MV-4-11 (cell line): Measurements from ENCODE around the gene RFC1.
"Not testable (repeated sequence)": the region's sequence is repeated elsewhere in the genome, so short reads cannot be mapped to it uniquely, and the experiment has no call there.

Experiments used
- DNase-seq: peaks from one replicate; lab custom pipeline; 2025; lab: John Stamatoyannopoulos, UW

RFC1 gene

DNA sequence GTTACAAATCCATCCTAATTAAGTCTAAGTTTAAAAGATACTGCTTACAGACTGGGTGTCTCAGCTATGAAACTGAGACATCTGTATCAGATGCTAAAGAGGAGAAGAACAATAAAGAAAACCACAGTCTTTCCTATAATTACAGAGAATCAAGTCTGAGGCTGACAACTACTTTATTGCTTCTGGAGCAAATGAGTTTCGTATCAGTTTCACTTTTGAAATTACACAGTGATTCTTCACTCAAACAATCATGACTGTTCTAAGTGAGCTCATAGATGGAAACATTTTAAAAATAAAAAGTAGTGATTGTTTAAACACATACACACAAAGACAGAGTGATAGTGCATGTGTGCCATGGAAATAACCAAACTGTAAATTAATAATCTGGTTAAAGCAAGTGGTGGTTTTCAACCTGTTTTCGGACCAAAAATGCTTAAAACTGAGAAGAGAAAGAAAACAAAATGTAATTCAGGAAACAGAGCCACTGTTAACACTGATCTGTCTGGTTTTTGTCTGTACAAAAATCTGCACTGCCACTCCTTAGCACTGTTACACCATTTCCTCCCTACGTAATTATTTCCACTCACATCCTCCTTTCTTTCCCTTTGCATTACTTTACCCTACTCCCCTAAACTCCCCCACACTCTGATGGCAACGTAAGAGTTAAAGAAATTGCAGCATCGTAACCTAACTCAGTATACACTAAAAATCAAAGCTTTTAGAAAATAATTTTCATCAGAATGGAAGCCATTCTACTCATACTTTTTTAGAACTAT, 12.5 kb downstream of the RFC1 start:
- DNase-seq, result peak; percentile 65

GRCh38 chr4:39353149-39353477, 13.0 kb downstream of the RFC1 start:
- DNase-seq, result not testable (repeated sequence)

DNA sequence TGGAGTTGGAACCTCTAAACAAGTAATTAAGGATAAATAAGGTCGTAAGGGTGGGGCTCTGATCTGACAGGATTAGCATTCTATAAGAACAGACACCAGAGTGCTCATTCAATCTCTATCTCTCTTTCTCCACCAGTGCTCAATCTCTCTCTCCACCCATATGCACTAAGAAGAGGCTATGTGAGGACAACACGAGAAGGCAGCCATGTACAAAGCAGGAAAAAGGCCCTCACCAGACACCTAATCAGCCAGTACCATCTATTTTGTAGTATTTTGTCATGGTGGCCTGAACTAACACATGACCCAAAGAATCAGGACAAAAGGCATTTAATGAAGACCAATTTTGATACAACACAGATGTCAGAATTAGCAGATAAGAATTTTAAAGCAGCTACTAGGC, 16.8 kb downstream of the RFC1 start:
- DNase-seq, result no peak

DNA sequence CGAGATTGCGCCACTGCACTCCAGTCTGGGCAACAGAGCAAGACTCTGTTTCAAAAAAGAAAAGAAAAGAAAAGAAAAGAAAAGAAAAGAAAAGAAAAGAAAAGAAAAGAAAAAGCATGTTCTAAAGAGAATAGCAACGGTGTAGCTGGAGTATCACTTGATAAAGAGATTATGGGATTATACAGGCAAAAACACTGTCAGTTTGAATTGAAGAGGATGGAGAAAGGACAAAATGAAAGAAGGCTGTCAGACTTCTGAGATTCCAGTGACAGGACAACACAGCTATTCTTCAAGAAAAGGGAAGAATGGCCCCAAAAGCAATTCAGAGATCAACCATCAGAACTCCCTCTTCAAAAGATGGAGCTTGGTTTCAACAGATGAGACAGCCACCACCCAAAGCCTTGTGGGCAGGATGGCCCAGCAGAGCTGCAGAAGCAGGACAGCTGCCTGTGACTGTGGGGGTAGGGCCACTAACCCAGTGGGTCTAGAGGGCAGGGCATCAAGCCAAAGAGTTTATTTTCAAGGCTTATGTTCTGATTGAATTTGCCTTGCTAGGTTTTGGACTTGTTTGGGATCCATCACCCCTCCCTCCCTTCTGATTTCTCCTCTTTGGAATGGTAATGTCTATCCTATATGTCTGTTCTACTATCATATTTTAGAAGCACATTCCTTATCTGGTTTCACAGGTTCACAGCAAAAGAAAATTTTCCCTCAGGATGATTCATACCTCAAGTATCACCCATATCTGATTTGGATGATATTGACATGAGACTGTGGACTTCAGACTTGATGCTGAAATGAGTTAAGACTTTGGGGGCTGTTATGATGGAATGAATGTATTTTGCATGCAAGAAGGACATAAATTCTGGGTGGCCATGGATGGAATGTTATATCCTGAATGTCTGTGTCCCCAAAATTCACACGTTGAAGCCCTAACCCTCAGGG, 17.5 kb downstream of the RFC1 start:
- DNase-seq, result no peak

DNA sequence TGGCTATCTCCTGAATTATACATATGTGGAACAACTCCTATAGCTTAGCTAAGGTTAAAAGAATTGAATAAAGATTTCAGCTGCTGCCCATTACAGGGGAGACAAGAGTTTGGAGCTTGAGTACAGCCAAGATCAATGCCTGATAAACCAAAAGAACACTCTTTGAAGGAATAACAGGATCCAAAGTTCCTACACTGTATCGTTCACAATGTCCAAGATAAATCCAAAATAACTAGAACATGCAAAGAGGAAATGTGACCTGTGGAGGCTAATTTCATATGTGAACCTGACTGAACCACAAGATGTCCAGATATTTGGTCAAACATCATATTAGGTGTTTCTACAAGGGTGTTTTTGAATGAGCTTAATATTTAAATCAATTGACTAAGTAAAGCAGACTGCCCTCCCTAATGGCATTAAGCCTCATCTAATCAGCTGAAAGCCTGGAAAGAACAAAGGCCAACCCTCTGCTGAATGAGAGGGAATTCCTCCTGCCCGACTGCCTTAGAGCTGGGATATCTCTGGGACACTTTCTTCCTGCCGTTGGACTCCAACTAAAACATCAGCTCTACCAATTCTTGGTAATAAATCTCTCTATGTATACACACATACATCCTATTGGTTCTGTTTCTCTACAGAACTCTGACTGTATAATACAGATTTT, 19.2 kb downstream of the RFC1 start:
- DNase-seq, result no peak

DNA sequence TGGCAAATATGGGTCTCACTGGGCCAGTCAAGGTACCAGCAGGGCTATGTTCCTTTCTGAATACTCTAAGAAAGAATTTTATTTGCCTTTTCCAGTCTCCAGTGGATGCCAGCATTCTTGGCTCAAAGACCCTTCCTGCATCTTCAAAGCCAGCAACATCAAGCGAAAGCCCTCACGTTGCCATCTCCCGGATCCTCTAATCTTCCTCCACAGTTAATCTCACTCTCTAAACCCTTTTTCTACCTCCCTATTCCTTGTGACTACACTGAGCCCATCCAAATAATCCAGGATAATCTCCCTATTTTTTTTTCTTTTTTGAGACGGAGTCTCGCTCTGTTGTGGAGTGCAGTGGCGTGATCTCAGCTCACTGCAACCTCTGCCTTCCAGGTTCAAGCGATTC, 23.4 kb downstream of the RFC1 start:
- DNase-seq, result no peak

- no peak for DNase-seq
Measured at GRCh38 chr4:39341075-39341725, 25.0 kb downstream of the RFC1 start.

DNA sequence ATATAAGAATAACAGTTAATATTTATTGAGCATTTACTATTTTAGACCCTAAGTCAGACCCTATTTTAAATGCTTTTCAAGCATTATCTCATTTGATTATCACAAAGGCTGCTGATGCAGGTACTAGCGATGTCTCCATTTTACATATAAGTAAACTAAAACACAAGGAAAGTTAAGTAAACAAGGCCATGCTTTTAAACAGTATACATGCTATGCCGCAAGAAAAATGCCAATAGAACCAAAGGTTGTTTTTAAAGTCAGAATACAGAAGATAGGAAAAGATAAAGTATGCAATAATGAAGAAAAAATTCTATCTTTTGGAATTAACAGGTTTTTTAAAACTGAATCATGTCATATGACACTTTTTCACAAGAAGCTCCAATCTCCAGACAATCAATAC, 26.2 kb downstream of the RFC1 start:
- DNase-seq, result no peak

DNA sequence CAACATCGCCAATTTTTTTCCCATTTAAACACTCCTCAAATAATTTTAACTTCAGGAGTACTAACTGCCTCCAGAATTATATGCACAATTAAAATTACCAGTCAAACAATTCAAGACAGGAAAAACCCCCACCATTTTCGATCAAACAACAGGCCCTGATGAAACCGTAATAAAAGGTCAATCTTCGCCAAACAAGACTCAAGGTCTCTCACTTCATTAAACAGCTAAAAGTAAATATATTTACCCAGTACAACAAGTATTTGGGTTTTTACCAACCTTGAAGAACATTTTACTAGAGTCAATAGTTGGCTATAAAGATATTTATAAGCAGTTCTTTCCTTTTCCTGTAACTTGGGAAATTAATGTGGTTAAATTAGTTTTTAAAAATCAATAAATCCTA, 28.3 kb downstream of the RFC1 start:
- no peak for DNase-seq

DNA sequence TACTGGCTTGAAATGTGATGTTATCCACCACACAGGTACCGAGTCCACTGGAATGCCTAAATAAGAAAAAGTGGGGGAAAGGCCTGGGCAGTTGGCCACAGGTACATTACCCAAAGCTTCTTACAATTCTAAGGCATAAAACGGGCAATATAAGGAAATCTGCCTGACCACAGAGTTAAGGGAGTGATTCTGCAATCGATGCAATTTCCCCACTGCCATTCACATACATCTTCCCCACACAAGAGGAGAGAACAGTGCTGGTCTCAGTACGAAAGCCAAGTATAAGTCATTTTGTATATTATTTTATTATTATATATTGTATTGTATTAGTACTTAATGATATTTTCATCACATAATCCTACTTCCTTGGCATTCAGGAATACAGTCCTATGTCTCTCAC, 30.6 kb downstream of the RFC1 start:
- peak; percentile 8 for DNase-seq

DNA sequence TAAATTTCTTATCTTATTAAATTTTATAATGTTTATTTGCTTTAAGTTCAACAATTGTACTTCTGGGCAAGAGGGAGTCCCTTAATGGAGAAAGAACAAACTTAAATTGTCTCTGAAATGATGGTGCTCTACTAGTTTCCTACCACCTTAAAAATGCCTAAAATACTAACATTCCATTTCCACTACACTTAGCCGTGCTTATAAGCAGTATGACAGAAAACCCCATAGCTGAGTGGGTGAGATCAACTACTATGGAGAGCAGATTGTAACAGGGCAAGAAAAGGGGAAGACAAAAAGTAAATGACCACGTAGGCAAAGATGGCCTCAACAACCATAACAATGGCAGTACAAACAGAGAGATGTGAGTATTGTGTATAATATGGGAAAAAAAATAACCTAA, 35.0 kb downstream of the RFC1 start:
- DNase-seq, result peak; percentile 6

- DNase-seq, result no peak
Measured at GRCh38 chr4:39330353-39330752, 35.8 kb downstream of the RFC1 start.

DNA sequence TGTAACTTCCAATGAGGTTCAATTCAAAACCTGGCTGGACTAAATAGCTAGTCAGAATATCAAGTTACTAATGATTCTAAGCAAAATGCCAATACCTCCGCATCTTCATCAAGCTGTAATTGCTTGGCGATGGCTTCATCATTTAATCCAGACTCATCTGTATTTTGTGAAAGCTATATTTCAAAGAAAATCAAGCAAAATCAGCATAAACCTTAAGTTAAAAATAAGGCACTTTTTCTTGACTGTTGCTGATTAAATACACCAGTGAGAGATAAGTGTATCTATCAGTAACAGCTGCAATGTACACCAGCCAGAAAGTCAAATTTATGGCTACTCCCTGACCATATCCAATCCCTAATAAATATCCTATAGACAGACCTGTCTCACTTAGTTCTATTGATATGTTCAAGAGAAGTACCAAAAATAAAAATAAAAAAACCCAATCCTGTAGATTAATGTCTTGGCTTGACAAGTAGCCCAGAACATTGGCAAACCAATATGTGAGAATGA, 39.6 kb downstream of the RFC1 start:
- DNase-seq, result no peak

- no peak for DNase-seq
Measured at GRCh38 chr4:39324897-39325613, 41.1 kb downstream of the RFC1 start.

- DNase-seq, result no peak
Measured at GRCh38 chr4:39324446-39324845, 41.7 kb downstream of the RFC1 start.

DNA sequence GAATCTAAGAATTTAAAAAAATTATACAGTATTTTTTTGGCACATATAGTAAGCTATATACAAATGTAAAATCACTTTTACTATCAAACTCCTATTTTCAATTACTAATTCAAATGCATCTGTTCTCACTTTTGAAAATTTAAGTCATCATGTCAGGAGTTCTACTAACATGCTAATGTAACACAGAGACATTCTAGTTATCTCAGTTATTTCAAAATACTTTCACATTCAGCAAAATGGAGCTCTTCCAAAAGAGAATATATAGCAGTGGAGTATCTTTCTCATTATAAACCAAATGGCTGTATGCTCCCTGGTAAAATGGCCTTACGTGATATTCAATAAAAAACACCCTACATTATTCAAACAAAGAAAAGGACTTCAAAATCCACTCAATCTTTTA, 42.3 kb downstream of the RFC1 start:
- DNase-seq, result no peak

DNA sequence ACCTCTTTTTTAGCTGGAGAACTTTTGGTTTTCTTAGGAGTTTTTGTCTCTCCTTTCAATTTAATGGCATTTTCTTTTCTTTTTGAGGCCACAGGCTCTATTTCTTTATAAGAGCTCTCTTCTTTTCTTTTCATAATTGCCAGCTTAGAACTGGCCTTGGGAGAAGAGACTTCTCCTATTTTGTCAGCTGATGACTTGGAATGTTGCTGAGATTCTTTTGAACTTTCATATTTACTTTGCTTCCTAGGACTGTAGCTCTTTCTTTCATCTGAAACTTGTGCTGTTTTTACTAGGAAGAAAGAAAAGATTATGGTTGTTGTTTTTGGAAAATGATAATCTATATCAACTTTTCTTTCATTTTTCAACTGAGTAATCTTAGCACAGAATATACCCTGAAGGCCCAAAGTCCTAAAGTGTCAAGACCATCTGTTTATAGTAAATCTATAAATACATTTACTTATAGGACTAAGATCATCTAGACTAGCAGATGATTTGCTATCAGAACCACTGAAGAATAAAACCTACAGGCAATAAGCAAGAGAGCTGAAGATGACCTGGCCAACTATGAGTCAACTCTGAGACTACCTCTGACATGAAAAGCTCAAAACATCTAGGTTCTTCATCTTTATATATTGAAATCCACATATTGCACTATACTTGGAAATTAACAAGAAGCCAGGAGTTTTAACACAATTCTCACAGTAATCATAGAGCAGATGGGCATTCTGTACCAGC, 45.6 kb downstream of the RFC1 start:
- DNase-seq, result no peak

- DNase-seq, result no peak
Measured at GRCh38 chr4:39319676-39320075, 46.5 kb downstream of the RFC1 start.

GRCh38 chr4:39312816-39313215, 53.3 kb downstream of the RFC1 start:
- DNase-seq, result no peak

DNA sequence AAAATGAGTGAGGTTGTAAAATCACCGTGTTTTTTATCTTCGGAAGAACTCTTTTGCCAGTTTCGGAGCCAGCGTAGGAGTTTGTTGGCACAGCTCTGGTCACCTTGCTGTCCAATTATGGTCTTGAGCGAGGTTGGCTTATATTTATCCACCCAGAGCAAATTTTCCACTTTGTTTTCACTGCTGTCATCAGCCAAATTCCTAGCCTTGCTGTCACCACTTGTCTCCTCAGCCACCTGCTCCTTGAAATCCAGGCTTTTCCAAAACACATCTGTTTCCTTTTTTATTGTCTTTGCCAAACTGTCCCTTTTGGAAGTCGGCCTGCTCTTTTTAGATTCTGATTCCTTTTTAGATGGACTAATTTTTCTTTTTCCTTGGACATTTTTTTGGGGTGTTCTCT, 57.6 kb downstream of the RFC1 start:
- DNase-seq, result no peak
